Osteocyte (in vitro differentiated cells): ENCODE data around the gene NRCAM. TPM values are rescaled to one million over a fixed set of nuclear protein-coding genes. Genes with fewer than 3 reads are reported as not detected.

Experiments used
- DNase-seq: peaks from one replicate; pipeline ENCODE4 v3.0.0; 2021; ENCODE audit warnings: mixed read lengths; ENCODE audit not compliant: unreplicated experiment; ENCODE audit errors: extremely low spot score
- H3K27ac Mint-ChIP-seq: one replicate; pipeline ENCODE4 v1.8.0; 2021; ENCODE audit warnings: mild to moderate bottlenecking, mixed read lengths; ENCODE audit not compliant: unreplicated experiment
- H3K27me3 Mint-ChIP-seq: one replicate; pipeline ENCODE4 v1.8.0; 2021; ENCODE audit warnings: mixed read lengths; ENCODE audit not compliant: unreplicated experiment
- H3K36me3 Mint-ChIP-seq: one replicate; pipeline ENCODE4 v1.8.0; 2021; ENCODE audit warnings: mixed read lengths; ENCODE audit not compliant: unreplicated experiment
- H3K4me1 Mint-ChIP-seq: one replicate; pipeline ENCODE4 v1.8.0; 2021; ENCODE audit warnings: mixed read lengths; ENCODE audit not compliant: unreplicated experiment
- H3K4me3 Mint-ChIP-seq: one replicate; pipeline ENCODE4 v1.8.0; 2021; ENCODE audit warnings: mild to moderate bottlenecking, moderate library complexity, mixed read lengths; ENCODE audit not compliant: unreplicated experiment
- H3K9me3 Mint-ChIP-seq: one replicate; pipeline ENCODE4 v1.8.0; 2021; ENCODE audit warnings: mixed read lengths; ENCODE audit not compliant: unreplicated experiment
- CTCF ChIP-seq: fragments of 200-600 bp; sonication (generic); IDR thresholded peaks from 2 replicates; pipeline ENCODE4 v1.5.0; 2021; ENCODE audit warnings: antibody characterized with exemption, mild to moderate bottlenecking, moderate library complexity
- total RNA-seq: library from RNA; stranded (reverse); gene quantifications from 2 replicates; pipeline ENCODE4 v1.2.1, GENCODE V29; 2021

NRCAM gene
- total RNA-seq, 1 donor from 2014 or later: 81.8 TPM

DNA sequence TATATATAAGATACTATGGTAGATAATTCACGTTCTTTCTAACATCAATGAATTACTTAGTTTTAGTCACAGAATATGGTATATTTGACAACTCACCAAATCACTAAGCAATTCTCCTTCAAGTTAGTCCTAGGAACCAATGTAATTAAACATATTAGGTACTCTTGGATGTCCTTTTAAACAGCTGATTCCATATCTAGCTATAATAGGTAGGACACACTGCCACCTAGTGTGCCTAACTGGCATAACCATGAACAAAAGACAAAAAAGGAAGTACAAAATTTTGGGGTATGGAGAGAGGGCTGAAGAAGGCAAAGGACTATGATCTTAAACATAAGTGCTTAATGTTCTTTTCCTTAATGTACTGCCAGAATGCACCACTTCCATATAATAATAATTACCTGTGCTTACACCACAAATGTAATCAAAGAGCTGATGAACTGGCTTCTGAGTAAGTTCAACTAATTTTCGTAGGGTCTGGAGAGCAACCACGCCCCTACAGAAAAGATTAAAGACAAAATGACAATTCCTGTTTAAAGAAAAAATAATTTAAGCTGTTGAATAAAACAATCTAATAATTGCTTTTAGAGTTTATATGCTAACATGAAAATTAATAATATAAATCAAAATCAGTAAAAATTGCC is 41.0 kb upstream of the NRCAM start:
- no peaks in the 10 kb centered on the region for H3K27me3 Mint-ChIP-seq
- peaks cover 27% of the 10 kb centered on the region for H3K36me3 Mint-ChIP-seq
- DNase-seq: no peak

DNA sequence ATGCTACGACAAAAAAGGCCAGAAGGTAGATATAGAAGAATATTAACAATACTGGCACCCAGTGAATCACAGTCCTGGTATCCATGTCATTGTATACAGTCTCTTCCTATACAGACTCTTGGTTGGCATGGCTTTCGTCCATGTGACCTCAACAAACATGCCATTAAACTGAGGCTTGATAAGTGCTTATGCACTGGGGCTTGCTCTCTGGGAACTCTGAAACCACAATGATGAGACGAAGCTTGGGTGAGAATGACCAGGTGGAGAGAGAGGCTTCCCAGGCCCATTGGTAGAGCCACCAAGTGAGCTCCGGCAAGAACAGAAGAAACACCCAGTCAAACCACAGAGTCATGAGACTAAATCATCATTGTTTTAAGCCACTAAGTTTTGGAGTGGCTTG is 36.5 kb upstream of the NRCAM start:
- no peak for DNase-seq
- TF ChIP-seq CTCF: no peak
- Mint-ChIP-seq H3K36me3 (peaks cover 19% of the 10 kb centered on the region), H3K27ac (no peak overlapping the region), H3K4me3 (no peak overlapping the region), H3K27me3 (no peaks in the 10 kb centered on the region), H3K9me3 (no peaks in the 10 kb centered on the region), H3K4me1 (no peaks in the 10 kb centered on the region)

More for the DNA sequence above, 41.0 kb upstream of the NRCAM start:
- H3K27ac Mint-ChIP-seq: no peak overlapping the region
- H3K9me3 Mint-ChIP-seq: no peaks in the 10 kb centered on the region
- TF ChIP-seq CTCF: peak; percentile 88
- no peak overlapping the region for H3K4me3 Mint-ChIP-seq
- H3K4me1 Mint-ChIP-seq: no peaks in the 10 kb centered on the region

DNA sequence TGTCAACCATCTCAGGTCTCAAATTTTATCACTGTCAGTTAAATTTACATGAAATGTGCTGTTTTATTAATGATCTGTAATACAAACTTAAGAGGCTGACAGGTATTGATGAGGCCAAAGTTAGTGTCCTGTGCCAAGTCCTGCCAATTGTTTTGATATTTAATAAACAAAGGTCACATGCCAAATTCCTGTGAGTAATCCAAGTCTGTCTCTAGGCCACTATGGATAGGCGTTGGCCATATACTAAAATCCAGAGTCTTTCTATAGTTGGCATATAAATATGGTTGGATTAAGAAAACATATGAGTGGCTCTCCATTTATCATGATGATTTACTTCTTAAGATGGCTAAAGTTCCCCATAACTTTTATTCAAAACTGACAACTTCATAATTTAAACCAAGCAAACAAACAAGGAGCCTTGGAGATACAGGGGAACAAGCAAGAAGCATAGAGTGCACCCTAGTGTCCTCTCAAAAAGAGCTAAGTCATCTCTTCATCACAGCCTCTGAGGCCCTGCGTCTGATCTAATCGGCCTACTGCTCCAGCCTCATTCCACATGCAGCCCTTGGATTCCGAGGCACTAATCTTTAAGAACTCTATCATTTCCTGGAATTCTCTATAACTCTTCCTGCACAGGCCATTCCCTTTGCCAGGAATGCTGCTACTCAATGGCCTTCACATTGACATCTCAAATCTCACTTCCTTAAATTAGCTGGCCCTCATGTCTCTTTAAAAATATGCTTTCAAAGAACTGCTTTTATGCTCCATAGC is 32.7 kb upstream of the NRCAM start:
- Mint-ChIP-seq H3K27me3 (no peaks in the 10 kb centered on the region), H3K27ac (no peak overlapping the region), H3K9me3 (no peaks in the 10 kb centered on the region), H3K4me3 (no peak overlapping the region), H3K36me3 (peaks cover 22% of the 10 kb centered on the region), H3K4me1 (no peaks in the 10 kb centered on the region)
- TF ChIP-seq CTCF: no peak
- no peak for DNase-seq

GRCh38 chr7:108487646-108488045 is 31.4 kb upstream of the NRCAM start:
- no peak overlapping the region for H3K27ac Mint-ChIP-seq

More at GRCh38 chr7:108487646-108488045, 31.4 kb upstream of the NRCAM start:
- no peaks in the 10 kb centered on the region for H3K4me1 Mint-ChIP-seq
- H3K36me3 Mint-ChIP-seq: peaks cover 16% of the 10 kb centered on the region
- TF ChIP-seq CTCF: no peak
- no peaks in the 10 kb centered on the region for H3K27me3 Mint-ChIP-seq
- DNase-seq: no peak
- no peaks in the 10 kb centered on the region for H3K9me3 Mint-ChIP-seq
- no peak overlapping the region for H3K4me3 Mint-ChIP-seq
